WI38 (cell line): ENCODE results near the gene HM13.
"Not testable (repeated sequence)": the region's sequence is repeated elsewhere in the genome, so short reads cannot be mapped to it uniquely, and the experiment has no call there.

Experiments used
- H3K4me3 ChIP-seq: 2 replicates; pipeline ENCODE4 v1.5.1; 2011; ENCODE audit warnings: low read depth, mild to moderate bottlenecking, control low read depth, low read length
- CTCF ChIP-seq: IDR thresholded peaks from 2 replicates; pipeline ENCODE4 v1.5.1; 2012; ENCODE audit warnings: low read depth, mild to moderate bottlenecking, control low read depth, low read length

HM13 gene

GRCh38 chr20:31490752-31491151, 23.5 kb upstream of the HM13 start:
- TF ChIP-seq CTCF, result no peak
- H3K4me3 ChIP-seq, result no peak overlapping the region

GRCh38 chr20:31494131-31494530, 20.1 kb upstream of the HM13 start:
- peak; percentile 65 for TF ChIP-seq CTCF
- no peak overlapping the region for H3K4me3 ChIP-seq

GRCh38 chr20:31496761-31497295, 17.4 kb upstream of the HM13 start:
- H3K4me3 ChIP-seq, result no peak overlapping the region
- TF ChIP-seq CTCF, result no peak

- no peak for TF ChIP-seq CTCF
- H3K4me3 ChIP-seq, result no peak overlapping the region
Measured at GRCh38 chr20:31497838-31498540, 16.3 kb upstream of the HM13 start.

- TF ChIP-seq CTCF, result no peak
- H3K4me3 ChIP-seq, result no peak overlapping the region
Measured at GRCh38 chr20:31500527-31500926, 13.7 kb upstream of the HM13 start.

- TF ChIP-seq CTCF, result peak; percentile 84
- H3K4me3 ChIP-seq, result not testable (repeated sequence)
Measured at GRCh38 chr20:31502884-31503673, 11.2 kb upstream of the HM13 start.

- no peak overlapping the region for H3K4me3 ChIP-seq
- no peak for TF ChIP-seq CTCF
Measured at GRCh38 chr20:31505903-31506302, 8.3 kb upstream of the HM13 start.
